Breast epithelium (tissue), 3 donors: ENCODE data around the gene CSRNP3.

Experiments
- CTCF ChIP-seq, 3 donors: fragments of 450-650 bp; IDR thresholded peaks; one replicate each; pipeline ENCODE4 v1.5.1; 2016 to 2017; ENCODE audit warnings: antibody characterized with exemption in 3 of 3, mild to moderate bottlenecking in 3 of 3, moderate library complexity in 3 of 3
- POLR2AphosphoS5 ChIP-seq, 3 donors: sonication (generic); formaldehyde crosslinking; IDR thresholded peaks; one replicate each; pipeline ENCODE4 v1.6.1; 2017; ENCODE audit warnings: antibody characterized with exemption in 3 of 3

- TF ChIP-seq CTCF (IDR thresholded peaks at IDR 0.05) (no peak), POLR2AphosphoS5 (IDR thresholded peaks at IDR 0.05) (no peak)
Observed at GRCh38 chr2:165630236-165630635, 160.7 kb downstream of the CSRNP3 start.
